ENCODE measurements around the gene LARGE1.

Gene LARGE1

GRCh38 chr22:33774781-33775180 is 145.5 kb downstream of the LARGE1 start:
- DNase-seq (ENCODE audit: low spot score) = no peak

- DNase-seq (ENCODE audit: low spot score) = no peak
Measured at GRCh38 chr22:33772745-33773144, 147.5 kb downstream of the LARGE1 start.

GRCh38 chr22:33771136-33771535 is 149.1 kb downstream of the LARGE1 start:
- DNase-seq (ENCODE audit: low spot score) = no peak

GRCh38 chr22:33770723-33771122 is 149.6 kb downstream of the LARGE1 start:
- DNase-seq (ENCODE audit: low spot score) = no peak

- DNase-seq (ENCODE audit: low spot score) = no peak
Measured at GRCh38 chr22:33766091-33766490, 154.2 kb downstream of the LARGE1 start.

GRCh38 chr22:33758961-33759360 is 161.3 kb downstream of the LARGE1 start:
- no peak for DNase-seq (ENCODE audit: low spot score)

GRCh38 chr22:33757802-33758483 is 162.3 kb downstream of the LARGE1 start:
- DNase-seq (ENCODE audit: low spot score) = no peak

- no peak for DNase-seq (ENCODE audit: low spot score)
Measured at GRCh38 chr22:33757041-33757801, 163.1 kb downstream of the LARGE1 start.

GRCh38 chr22:33756508-33756949 is 163.7 kb downstream of the LARGE1 start:
- no peak for DNase-seq (ENCODE audit: low spot score)

- DNase-seq (ENCODE audit: low spot score) = no peak
Measured at GRCh38 chr22:33748714-33749113, 171.6 kb downstream of the LARGE1 start.

- no peak for DNase-seq (ENCODE audit: low spot score)
Measured at GRCh38 chr22:33747576-33748180, 172.6 kb downstream of the LARGE1 start.

- DNase-seq (ENCODE audit: low spot score) = no peak
Measured at GRCh38 chr22:33747029-33747428, 173.2 kb downstream of the LARGE1 start.

GRCh38 chr22:33746501-33746928 is 173.8 kb downstream of the LARGE1 start:
- no peak for DNase-seq (ENCODE audit: low spot score)

- no peak for DNase-seq (ENCODE audit: low spot score)
Measured at GRCh38 chr22:33745501-33745900, 174.8 kb downstream of the LARGE1 start.

- DNase-seq (ENCODE audit: low spot score) = no peak
Measured at GRCh38 chr22:33743756-33744155, 176.5 kb downstream of the LARGE1 start.

- no peak for DNase-seq (ENCODE audit: low spot score)
Measured at GRCh38 chr22:33741025-33741424, 179.3 kb downstream of the LARGE1 start.

GRCh38 chr22:33739516-33739915 is 180.8 kb downstream of the LARGE1 start:
- DNase-seq (ENCODE audit: low spot score) = no peak

- DNase-seq (ENCODE audit: low spot score) = no peak
Measured at GRCh38 chr22:33737662-33738061, 182.6 kb downstream of the LARGE1 start.

GRCh38 chr22:33735978-33736377 is 184.3 kb downstream of the LARGE1 start:
- DNase-seq (ENCODE audit: low spot score) = no peak

GRCh38 chr22:33728847-33729246 is 191.4 kb downstream of the LARGE1 start:
- DNase-seq (ENCODE audit: low spot score) = no peak

GRCh38 chr22:33726294-33726734 is 194.0 kb downstream of the LARGE1 start:
- DNase-seq (ENCODE audit: low spot score) = no peak

GRCh38 chr22:33723915-33724314 is 196.4 kb downstream of the LARGE1 start:
- no peak for DNase-seq (ENCODE audit: low spot score)

- DNase-seq (ENCODE audit: low spot score) = no peak
Measured at GRCh38 chr22:33722816-33723215, 197.5 kb downstream of the LARGE1 start.
